Psoas muscle (tissue), 8 donors: Measurements from ENCODE around the gene AK6. TPM values are rescaled to one million over a fixed set of nuclear protein-coding genes. Genes with fewer than 3 reads are reported as not detected.
A peak's percentile ranks its signal among the peaks of the same experiment; 100 is the strongest.
"Not testable (repeated sequence)": the region's sequence is repeated elsewhere in the genome, so short reads cannot be mapped to it uniquely, and the experiment has no call there.

Source experiments
- ATAC-seq, 4 donors: fragments of 200-7000 bp; cut with Tn5 transposase; one replicate each; pipeline ENCODE4 v1.9.1; 2020; ENCODE audit warnings: moderate library complexity in 3 of 4, mild to moderate bottlenecking in 2 of 4
- DNase-seq, 2 donors: peaks; one replicate each; pipeline ENCODE4 v3.0.0-alpha.2; 2020
- H3K27ac ChIP-seq: fragments of 200-600 bp; one replicate; pipeline ENCODE4 v1.8.0; 2022
- H3K27me3 ChIP-seq, 3 donors: fragments of 200-600 bp in 1 of 3; one replicate each; pipeline versions ENCODE4 v1.6.1 to v1.8.0; 2013 to 2022; ENCODE audit warnings: low read length in 2 of 3, mild to moderate bottlenecking in 2 of 3, moderate library complexity in 1 of 3; ENCODE audit not compliant: insufficient read depth in 3 of 3
- H3K36me3 ChIP-seq, 2 donors: fragments of 200-600 bp in 1 of 2; one replicate each; pipeline versions ENCODE4 v1.6.1 to v1.8.0; 2013 to 2022; ENCODE audit warnings: low read depth in 1 of 2, mild to moderate bottlenecking in 1 of 2, moderate library complexity in 1 of 2; ENCODE audit not compliant: insufficient read depth in 1 of 2
- H3K4me1 ChIP-seq: fragments of 200-600 bp; one replicate; pipeline ENCODE4 v1.8.0; 2022
- H3K4me3 ChIP-seq: fragments of 200-600 bp; one replicate; pipeline ENCODE4 v1.8.0; 2022; ENCODE audit warnings: mild to moderate bottlenecking
- H3K9me3 ChIP-seq: fragments of 200-600 bp; one replicate; pipeline ENCODE4 v1.8.0; 2022
- WGBS, 3 donors: extraction: QIAGEN DNeasy Blood & Tissue Kit; methylation state at CpG; one replicate each; pipeline versions ENCODE4 v1.1.6 to v1.1.7; 2013; 5-methylcytosine and 5-hydroxymethylcytosine counted together
- intact Hi-C, 2 donors: fragments of 100-400 bp; cut with DNase I; formaldehyde crosslinking; loops; one replicate each; pipeline versions ENCODE4 v1.11.0 to v1.14.2; 2022
- polyA plus RNA-seq, 3 donors: library from polyadenylated mRNA; stranded (reverse); fragments of 200-250 nt; gene quantifications; one replicate each; pipeline ENCODE4 v1.2.3, GENCODE V29; 2013
- total RNA-seq, 4 donors: library from RNA; stranded (reverse); fragmentation: NEBNext Ultra II Directional in 2 of 4; extraction: Animal tissue kit (Norgen Biotek cat#: 25700) in 2 of 4; gene quantifications; one replicate each; pipeline versions ENCODE4 v1.2.1 to v1.2.4, GENCODE V29; 2021 to 2023
- TF ChIP-seq, protein P1 (sequence below): fragments of 200-600 bp; IDR thresholded peaks from one replicate; pipeline ENCODE4 v1.8.0; 2022; ENCODE audit warnings: antibody characterized with exemption
- donor health status: healthy with polysubstance abuse.
- donor health status: DM: no; HTN: no; CAD: no; lungs with moderate emphysema.
- donor health status: Bipolar disorder and iron deficiency.
- donor health status: healthy.
- donor health status: DM: yes; HTN: yes; CAD: no.
- donor health status: DM: no; HTN: no; CAD: no.
- donor health status: DM: no; HTN: no; CAD: no.
- donor health status: DM: yes; HTN: yes; CAD: no.

Gene AK6
- total and polyA plus RNA-seq, 7 donors: 23.5 to 116 (median 59.9) TPM

GRCh38 chr5:69343083-69343482 is 26.2 kb downstream of the AK6 start:
- Histone ChIP-seq H3K27ac (no peak overlapping the region), H3K36me3 (no peaks in the 10 kb centered on the region), H3K4me3 (no peak overlapping the region), H3K27me3 (no peaks in the 10 kb centered on the region), H3K4me1 (no peaks in the 10 kb centered on the region), H3K9me3 (no peaks in the 10 kb centered on the region)
- ATAC-seq (no peak), DNase-seq (no peak)
- intact Hi-C loops: no loop called here
- 53 to 69% (median 59%) methylated on average over 1 of the region's 1 CpG for WGBS, 3 donors
- TF ChIP-seq, protein P1, sequence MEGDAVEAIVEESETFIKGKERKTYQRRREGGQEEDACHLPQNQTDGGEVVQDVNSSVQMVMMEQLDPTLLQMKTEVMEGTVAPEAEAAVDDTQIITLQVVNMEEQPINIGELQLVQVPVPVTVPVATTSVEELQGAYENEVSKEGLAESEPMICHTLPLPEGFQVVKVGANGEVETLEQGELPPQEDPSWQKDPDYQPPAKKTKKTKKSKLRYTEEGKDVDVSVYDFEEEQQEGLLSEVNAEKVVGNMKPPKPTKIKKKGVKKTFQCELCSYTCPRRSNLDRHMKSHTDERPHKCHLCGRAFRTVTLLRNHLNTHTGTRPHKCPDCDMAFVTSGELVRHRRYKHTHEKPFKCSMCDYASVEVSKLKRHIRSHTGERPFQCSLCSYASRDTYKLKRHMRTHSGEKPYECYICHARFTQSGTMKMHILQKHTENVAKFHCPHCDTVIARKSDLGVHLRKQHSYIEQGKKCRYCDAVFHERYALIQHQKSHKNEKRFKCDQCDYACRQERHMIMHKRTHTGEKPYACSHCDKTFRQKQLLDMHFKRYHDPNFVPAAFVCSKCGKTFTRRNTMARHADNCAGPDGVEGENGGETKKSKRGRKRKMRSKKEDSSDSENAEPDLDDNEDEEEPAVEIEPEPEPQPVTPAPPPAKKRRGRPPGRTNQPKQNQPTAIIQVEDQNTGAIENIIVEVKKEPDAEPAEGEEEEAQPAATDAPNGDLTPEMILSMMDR: no peak

DNA sequence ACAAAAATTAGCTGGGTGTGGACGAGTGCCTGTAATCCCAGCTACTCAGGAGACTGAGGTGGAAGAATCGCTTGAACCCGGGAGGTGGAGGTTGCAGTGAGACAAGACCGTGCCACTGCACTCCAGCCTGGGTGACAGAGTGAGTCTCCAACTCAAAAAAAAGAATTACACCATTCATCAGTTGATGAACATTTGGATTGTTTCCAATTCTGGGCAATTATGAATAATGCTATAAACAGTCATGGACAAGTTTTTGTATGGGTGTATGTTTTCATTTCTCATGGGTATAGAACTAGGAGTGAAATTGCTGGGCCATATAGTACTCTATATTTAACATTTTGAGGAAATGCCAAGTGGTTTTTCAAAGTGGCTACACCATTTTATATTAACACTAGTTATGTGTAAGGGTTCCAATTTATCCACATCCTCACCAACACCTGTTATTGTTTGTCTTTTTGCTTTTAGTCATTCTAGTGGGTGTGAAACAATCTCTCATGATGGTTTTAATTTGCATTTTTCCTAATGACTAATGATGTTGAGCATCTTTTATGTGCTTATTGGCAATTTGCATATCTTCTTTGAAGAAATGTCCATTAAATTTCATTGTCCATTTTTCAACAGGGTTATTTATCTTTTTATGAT is 27.7 kb downstream of the AK6 start:
- WGBS, 3 donors: 83 to 88% (median 87%) methylated on average over 4 of the region's 4 CpGs
- TF ChIP-seq, protein P1: no peak
- H3K4me1 ChIP-seq: no peaks in the 10 kb centered on the region
- DNase-seq: no peak
- no peak for ATAC-seq
- no peaks in the 10 kb centered on the region for H3K27me3 ChIP-seq
- no peaks in the 10 kb centered on the region for H3K36me3 ChIP-seq
- H3K4me3 ChIP-seq: no peak overlapping the region
- H3K27ac ChIP-seq: no peak overlapping the region
- H3K9me3 ChIP-seq: no peaks in the 10 kb centered on the region
- intact Hi-C loops: no loop called here

DNA sequence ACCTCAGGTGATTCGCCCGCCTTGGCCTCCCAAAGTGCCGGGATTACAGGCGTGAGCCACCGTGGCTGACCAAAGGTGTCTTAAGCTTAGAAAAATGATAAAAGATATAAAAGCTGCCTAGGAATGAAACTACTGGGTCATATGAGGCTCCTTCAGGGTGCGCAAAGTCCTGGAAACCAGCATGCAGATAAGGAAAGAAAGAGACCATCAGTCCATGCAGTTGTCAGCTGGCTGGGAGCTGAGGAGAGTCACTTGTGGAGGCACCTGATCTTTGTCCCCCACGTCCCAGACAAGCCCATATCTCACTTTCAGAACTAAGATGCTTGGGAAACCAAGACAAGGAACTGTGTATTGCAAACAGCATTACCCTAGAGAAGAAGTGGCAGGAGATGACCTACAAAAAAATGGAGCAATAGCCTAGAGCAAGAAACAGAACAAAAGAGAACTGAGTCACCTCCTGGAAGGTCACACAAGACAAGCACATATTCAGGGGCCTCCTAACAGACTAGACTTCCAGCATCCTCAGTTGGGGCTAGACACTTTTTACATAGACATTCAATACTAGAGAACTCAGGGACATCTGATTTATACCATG is 33.9 kb downstream of the AK6 start:
- H3K9me3 ChIP-seq: no peaks in the 10 kb centered on the region
- intact Hi-C loops: loop anchor here (2.0 to 10.0 kb wide), 3 partner anchors 241 to 293 kb away; partner anchors contain the start of gene SLC30A5 (in 1 of the 2)
- H3K4me3 ChIP-seq: no peak overlapping the region
- TF ChIP-seq, protein P1: no peak
- H3K27ac ChIP-seq: no peak overlapping the region
- H3K4me1 ChIP-seq: peaks cover 9% of the 10 kb centered on the region
- DNase-seq (no peak), ATAC-seq (no peak)
- no peaks in the 10 kb centered on the region for H3K36me3 ChIP-seq
- no peaks in the 10 kb centered on the region for H3K27me3 ChIP-seq
- 83 to 91% (median 89%) methylated on average over 7 of the region's 7 CpGs for WGBS, 3 donors

GRCh38 chr5:69334793-69335268 is 34.5 kb downstream of the AK6 start:
- Histone ChIP-seq H3K27ac (no peak overlapping the region), H3K36me3 (no peaks in the 10 kb centered on the region), H3K9me3 (no peaks in the 10 kb centered on the region), H3K4me3 (no peak overlapping the region), H3K4me1 (peaks cover 9% of the 10 kb centered on the region), H3K27me3 (no peaks in the 10 kb centered on the region)
- intact Hi-C loops: loop anchor here (2.0 to 10.0 kb wide), 3 partner anchors 240 to 293 kb away; partner anchors contain the start of gene SLC30A5 (in 1 of the 2)
- TF ChIP-seq, protein P1: peak; percentile 79
- ATAC-seq (peak; percentile 84 to 89 (median 86)), DNase-seq (peak; percentile 86 to 92)
- WGBS, 3 donors: 11 to 12% (median 12%) methylated on average over 18 of the region's 18 CpGs

DNA sequence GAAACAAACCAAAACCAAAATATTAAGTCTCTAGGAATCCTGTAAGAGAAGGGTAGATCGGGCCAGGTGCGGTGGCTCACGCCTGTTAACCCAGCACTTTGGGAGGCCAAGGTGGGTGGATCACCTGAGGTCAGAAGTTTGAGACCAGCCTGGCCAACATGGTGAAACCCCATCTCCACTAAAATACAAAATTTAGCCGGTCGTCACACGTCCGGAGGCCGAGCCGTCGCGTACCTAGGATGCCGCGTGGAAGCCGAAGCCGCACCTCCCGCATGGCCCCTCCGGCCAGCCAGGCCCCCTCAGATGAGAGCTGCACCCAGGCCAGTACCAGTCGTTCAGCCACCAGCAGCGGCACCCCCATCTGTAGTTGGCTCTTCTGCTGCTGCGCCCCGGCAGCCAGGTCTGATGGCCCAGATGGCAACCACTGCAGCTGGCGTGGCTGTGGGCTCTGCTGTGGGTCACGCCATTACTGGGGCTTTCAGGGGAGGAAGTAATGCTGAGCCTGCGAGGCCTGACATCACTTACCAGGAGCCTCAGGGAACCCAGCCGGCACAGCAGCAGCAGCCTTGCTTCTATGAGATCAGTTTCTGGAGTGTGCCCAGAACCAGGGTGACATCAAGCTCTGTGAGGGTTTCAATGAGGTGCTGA is 35.5 kb downstream of the AK6 start:
- H3K36me3 ChIP-seq, ATAC-seq, H3K27me3 ChIP-seq, H3K4me3 ChIP-seq, H3K9me3 ChIP-seq, H3K4me1 ChIP-seq, DNase-seq: not testable (repeated sequence)
- H3K27ac ChIP-seq: peak overlapping the region; percentile 83
- WGBS, 3 donors: 91 to 94% (median 93%) methylated on average over 25 of the region's 25 CpGs
- intact Hi-C loops: loop anchor here in 1 of 2 donors (2.0 to 10.0 kb wide), 2 partner anchors 239 to 291 kb away; partner anchors contain the start of gene SLC30A5
